Activated CD8-positive, alpha-beta memory T cell treated with anti-CD3 and anti-CD28 coated beads, Interleukin-2, amount 50 U/mL, for 1 hour (primary cell): ENCODE data around the gene SOX1.

ENCODE experiments used
- DNase-seq: peaks from one replicate; pipeline ENCODE4 v3.0.0-alpha.2; 2020; ENCODE audit errors: extremely low read depth

The SOX1 gene

DNA sequence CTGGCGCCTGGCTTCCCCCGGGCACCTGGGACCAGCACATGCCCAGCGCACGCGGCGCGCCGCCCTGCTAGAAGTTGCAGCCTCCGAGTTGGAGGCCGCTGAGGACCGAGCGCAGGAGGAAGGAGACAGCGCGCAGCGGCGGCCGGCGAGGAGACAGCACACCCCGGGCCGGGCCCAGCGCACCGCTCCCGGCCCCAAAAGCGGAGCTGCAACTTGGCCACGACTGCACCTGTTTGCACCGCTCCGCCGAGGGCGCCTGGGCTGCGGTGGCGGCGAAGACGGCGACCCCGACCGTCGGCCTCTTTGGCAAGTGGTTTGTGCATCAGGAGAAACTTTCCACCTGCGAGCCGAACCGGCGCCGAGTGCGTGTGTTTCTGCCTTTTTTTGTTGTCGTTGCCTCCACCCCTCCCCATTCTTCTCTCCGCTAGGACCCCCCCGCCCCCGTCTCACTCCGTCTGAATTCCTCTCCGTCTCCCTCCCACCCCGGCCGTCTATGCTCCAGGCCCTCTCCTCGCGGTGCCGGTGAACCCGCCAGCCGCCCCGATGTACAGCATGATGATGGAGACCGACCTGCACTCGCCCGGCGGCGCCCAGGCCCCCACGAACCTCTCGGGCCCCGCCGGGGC, at the start of gene SOX1:
TSS of gene SOX1 (plus strand) at position 34 of the 626 bp plus-strand sequence. CDS start at position 544, 510 bp downstream.
- DNase-seq = no peak

DNA sequence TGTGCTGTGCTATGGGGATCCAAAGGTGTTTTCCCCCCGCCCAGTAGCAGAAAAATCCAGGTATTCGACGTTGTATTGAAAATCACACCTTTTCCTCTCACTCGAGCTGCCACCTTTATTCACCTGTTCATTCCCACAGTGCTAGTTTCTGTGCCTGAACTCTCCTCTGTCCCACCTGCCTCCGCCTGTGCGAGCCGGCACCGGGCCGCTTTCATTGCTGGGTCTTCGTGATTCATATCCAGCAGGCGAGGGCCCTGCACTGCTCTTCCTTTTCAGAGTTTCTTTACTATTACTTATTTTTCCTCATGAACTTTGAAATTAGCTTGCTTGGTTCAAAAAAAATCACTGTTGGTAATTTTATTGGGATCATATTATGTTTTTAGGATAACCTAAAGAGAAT, 42.4 kb upstream of the SOX1 start:
- DNase-seq = no peak

DNA sequence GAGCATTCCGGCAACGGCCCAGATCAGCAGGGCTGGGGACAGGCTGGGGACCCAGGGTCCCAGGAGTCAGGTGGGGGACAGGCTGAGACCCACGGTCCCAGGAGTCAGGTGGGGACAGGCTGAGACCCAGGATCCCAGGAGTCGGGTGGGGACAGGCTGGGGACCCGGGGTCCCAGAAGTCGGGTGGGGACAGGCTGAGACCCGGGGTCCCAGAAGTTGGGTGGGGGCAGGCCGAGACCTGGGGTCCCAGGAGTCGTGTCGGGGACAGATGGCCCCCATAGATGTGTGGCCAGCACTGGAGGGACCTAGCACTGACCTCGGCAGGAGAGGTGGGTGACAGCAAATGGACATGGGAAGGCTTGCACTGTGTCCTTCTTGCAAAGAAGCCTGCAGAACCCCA, 39.7 kb upstream of the SOX1 start:
- no peak for DNase-seq

DNA sequence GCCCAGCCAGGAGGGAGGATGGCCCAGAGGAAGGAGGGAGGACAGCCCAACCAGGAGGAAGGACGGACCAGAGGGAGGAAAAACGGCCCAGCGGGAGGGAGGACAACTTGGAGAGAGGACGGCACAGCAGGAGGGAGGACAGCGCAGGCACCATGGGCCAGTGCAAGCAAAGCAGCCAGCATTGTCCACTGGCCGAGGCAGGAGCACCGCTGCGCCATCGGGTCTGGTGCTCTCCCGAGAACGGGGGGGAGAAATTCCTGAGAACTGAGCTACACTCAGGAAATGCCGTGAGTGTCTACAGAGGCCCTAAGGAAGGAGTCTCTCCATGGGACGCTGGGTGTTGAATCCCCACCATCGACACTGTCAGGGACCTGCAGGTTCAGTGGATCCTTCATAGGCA, 38.5 kb upstream of the SOX1 start:
- DNase-seq = no peak

DNA sequence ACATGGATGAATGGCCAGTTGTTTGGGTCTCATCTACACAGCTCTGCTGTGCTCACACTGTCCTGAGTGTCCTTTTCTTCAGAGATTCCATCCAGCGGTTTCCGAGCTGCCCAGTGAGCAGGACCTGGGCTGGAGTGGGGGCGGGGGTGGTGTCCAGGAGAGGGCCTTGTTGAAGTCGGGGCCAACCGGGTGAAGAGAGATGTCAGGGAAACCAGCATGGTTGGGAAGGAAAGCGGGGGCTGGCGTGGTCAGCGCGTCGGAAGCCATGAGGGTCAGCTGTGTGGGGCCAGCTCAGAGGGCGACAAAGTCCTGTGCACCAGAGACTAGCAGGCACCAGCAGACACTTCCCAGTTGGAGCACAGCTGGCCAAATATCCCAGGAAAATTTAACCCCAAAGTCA, 37.8 kb upstream of the SOX1 start:
- DNase-seq = no peak

DNA sequence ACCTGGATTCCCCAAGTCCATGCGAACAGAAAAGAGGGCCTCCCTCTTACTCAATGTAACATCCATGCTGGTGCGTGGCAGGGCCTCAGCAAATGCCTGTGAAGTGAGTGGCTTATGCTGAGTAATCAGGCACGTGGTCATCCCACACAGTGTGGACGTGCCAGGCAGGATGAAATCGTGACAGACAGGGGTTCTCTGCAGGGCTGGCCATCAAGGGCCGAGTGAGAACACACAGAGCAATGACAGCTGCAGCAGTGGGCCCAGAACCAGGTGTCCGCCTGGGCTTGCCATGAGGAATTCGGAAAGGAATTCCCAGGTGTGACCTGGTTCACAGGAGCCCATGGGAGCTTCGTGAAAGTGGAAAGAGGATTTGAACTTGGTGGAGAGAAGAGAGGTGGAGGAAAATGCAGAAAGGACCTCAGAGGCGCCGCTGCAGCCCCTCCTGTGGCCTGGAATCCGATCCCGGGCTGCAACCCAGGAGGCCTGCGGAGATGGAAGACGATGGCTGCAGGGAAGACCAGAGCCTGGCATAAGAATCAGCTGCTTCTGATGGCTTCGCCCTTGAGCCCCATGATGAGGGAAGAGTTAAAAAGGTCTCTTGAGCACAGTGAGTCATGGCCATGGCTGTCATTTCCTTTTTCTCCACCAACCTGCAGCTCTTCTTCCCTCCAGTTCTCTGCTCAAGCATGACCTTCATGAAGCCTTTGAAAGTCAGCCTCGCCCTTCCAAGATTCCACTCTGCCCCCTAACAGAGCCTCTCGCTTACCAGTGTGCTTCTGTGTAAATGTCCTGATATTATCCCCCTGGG, 34.6 kb upstream of the SOX1 start:
- no peak for DNase-seq

DNA sequence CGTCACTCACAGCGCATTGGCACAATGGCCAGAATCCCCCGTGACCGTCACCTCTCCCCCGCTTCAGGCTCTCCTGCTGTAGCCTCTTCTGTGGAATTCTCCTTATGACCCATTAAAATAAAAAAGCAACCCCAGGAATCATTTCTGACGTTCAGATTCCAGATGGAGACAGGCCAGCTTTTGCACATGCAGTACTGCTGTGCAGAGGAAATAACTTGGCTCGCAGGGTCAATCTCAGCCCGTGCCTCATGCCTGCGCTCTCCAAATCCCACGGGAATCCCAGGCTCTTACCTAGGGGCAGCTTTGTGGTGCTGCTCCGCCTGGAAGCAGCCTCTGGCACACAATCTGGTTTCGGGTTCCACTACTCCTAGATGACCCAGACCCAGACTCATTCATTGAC, 32.7 kb upstream of the SOX1 start:
- DNase-seq = no peak

DNA sequence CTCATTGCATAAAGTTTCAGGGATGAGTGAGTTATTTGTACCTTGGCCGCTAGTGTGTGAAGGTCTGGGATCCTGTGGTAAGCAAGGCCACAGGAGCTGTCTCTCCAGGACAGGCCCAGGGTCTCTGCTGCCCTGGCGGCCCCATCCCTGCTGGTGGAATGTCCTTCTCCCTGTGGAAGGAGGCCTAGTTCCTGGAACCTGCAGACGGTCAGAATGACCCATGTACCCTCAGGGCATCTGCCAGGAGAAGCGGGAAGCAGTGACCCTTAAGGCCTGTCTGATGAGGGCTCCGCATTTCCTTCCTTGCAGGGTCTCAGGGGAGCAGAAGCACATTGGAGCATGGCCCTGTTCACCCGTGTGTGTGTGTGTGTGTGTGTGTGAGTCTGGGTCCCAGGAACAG, 32.1 kb upstream of the SOX1 start:
- DNase-seq = no peak

DNA sequence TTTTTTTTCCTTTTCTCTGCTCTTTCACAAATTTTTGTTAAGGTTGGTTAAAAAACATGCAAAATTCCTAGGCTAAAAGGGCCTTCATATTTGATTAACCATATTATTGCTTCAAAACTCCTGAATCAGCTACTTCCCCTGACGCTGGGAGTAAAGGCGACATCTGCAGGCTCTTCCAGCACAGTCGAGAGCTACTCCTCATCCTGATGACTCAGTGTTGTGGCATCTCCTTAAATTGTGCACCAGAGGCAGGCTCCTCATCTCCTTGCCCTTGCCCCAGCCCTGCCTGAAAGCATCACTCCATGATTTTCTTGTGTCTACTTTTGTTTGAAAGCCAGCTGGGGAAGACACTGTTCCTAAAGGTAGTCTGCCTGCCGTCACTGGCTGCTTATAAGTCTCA, 24.5 kb upstream of the SOX1 start:
- DNase-seq = no peak

DNA sequence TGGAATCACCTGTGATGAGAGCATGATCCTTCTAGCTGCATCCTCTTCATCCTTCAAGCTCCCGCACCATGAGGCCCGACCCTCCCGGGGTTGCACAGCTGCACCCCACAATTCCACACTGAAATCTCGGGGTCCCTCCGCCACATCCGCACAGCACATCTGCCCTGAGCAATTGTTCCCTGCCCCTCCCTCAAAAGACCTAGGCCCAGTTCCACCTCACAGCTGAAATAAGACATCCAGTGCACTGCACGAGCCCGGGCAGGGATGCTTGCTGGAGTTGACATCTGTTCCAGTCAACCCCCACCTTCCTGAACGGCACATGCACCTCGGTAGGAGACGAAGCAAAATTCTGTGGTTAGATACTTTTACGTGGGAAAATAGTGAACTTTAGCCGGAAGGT, 14.7 kb upstream of the SOX1 start:
- no peak for DNase-seq

DNA sequence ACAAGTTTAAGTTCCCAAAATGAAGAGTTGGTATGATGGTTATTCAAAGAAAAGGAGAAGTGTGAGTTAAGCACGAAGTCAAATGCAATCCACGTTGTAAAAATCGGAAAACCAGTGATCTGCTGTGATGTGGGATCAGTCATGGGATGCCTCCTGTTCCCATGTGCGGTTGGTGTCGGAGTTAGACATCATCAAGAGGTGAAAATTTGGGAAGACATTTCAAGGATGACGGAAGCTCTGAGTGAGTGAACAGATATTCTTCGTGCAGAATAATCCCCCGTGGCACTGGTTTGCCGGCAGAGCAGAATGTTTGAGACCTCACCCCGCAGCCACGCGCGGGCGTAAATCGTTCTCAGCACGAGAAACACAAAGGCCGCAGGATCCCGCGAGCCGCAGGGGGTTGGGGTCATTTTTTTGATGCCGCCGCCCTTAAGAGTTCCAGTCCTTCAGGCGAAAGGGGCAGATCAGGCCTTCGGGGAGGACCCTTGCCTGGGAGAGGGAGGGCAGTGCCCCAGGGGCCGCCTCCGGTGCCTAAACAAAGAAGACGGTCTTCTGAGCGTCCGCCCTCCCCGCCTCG, 13.7 kb upstream of the SOX1 start:
- DNase-seq = no peak

DNA sequence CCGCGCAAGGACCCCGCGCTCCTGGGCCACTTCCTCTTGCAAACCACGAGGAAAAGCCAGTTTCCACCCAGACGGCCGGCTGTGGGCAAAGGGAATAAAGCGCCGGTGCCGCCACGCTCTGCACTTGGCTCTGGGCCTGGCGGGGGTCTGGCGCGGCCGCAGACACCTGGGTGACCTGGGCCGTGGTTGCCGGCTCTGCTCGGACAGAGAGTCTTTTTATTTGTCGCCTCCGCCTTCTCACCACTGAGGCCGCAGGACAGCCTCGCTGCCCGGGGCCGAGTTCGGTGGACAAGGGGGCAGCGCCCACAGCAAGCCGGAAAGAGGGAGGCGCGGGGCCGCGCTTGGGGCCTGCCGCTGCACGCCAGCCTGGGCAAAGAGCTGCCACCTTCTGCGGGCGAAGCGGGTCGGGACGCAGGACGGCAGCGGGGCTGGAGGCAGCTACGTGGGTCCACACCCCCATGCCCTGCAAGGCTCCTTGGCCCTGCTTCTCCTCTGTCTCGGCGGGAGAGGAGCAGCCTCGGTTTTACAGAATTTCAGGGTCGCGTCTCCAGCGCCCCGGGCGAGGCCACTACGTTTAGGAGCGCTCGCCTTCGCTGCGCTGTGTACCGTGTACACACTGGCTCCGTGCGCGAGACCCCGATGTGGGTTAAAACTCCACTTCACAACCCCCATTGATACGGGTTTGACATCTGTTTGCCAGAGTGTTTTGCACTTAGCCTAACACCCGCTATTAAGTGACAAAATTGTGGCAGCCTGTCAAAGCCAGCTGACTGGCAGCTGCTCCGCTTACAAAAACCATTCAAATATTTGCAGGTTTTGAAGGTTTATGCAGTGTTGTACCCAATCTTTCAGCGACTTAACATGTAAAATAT, 13.0 kb upstream of the SOX1 start:
- no peak for DNase-seq

DNA sequence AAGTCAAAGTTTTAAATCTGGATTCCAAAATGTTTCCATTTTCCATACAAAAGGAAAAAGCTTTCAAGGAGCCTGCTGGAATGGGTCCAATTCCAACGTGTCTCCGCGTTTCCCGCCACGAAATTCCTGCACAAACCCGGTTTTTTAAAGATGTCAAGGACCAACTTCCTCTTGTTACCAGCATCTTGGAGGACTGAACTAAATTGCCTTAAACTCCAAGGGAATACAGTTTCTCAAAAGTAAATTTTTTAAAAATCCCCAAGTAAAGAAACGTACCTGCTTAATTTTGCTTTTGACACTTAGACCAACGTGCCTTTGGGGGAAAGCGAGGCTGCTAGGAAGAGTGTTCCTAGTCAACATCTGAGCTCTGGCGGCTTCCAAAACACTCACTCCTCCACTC, 12.3 kb upstream of the SOX1 start:
- DNase-seq = no peak

DNA sequence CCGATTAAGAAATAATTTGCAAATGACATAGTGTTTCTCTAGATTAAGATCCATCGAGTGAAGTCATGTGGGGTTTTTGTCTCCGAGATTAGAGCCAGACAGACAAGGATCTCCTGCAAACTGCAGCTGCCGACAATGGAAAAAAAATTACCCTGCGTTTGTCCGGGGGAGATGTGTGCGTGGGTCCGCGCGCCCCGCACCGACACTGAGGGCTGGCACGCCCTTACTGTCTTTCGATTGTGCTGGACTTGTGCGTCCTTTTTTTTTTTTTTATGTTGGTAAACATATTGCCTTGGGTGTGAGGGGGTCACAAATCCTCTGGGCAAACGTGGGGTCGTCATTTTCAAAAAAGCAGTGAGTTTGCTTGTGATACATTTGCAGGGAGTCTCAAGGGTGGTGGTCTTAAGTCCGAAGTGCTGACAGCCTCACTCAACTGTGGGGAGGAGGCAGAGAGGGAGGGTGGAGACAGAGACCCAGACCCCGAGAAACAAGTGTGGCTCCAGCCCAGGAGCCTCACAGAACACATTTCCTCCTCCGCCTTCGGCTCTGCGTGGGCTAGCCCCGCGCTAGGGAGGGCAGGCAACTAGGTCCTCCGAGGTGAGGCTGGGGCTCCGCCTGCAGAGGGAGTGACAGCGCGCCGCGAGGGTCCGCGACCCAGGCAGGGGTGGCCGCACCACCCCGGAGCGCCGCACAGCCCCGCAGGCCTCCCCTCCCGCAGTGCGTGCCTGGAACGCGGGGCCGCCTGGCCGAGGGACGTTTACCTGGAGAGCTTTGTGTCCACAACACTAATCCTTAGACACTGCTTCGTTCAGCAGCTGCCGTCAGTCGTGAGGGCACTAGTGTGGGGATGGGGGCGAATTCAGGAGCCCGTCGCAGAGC, 11.7 kb upstream of the SOX1 start:
- no peak for DNase-seq

DNA sequence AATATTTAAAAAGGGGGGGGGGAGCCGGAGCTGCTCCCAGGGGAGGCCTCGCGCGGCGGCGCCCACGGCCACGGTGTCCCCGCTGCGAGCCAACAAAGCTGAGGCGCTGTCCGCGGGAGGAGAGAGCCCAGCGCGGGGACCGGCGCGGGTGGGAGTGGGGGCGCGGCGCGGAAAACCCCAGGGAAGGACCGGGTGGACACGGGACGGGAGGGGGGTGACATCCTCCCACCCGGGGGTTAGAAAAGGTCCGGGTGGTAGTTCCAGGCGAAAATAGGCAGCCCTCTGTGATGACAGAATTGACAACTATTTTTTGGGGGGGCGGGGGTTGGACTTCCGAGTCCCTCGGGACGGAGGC, 11.1 kb upstream of the SOX1 start:
- DNase-seq = no peak

DNA sequence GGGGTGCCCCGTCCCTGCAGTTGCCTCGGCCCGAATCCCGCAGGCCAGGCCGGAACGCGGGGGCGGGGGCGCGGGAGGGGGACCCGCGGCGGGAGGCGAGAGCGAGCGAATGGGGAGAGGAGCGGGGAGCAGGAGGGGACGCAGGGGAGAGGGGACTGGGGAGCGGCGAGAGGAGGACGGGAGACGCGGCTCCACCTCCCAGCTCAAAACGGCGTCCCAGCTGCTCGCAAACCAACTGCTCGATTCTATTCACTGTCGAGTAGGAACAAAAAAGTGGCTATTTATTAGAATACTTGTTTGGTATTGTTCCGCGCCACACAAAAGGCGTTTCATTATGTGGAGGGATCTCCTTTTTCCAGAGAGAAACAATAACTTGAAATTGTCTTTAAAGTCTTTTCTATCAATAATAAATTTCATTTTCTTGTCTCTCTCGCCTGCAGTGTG, 10.6 kb upstream of the SOX1 start:
- DNase-seq = no peak

DNA sequence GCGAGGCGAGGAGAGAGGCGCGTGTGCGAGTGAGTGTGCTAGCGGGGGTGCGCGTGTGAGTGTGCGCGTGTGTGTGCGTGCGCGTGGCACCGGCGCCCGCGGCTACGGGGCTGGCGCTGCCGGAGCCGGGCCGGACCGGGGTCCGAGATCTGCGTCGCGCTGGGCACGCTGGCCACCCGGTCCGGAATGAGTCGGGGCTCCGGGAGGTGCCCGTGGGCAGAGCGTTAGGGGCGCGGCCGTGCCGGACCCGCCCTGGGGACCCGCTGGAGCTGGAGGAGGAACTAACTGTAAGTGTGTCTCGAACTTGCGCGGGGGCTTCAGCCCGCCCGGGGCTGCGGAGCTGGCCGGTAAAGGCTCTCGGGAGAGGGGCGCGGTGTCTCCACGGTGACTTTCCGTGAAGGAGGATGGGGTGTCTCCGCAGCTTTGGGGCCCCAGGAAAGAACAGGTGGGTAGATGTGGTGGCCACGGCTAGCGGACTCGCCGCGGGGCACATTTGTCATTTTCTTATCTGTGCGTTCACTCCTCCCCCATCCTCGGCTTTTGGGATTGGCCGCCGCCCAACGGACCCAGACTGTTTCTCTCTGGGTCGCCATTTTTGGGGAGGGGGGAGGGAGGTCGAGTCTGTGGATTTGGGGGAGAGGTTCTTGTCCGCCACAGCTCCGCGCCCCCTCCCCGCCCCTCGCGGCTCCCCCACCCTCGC, 10.1 kb upstream of the SOX1 start:
- no peak for DNase-seq

DNA sequence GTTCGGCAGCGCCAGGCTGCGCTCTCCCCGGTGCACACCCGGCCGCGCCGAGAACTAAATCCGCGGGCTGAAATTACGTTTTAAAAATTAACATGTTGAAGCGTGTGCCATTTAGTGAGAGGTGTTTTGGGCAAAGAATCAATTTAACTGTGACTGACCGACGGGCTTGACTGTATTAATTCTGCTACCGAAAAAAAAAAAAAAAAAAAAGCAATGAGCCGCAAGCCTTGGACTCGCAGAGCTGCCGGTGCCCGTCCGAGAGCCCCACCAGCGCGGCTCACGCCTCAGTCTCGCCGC, 9.6 kb upstream of the SOX1 start:
- no peak for DNase-seq

DNA sequence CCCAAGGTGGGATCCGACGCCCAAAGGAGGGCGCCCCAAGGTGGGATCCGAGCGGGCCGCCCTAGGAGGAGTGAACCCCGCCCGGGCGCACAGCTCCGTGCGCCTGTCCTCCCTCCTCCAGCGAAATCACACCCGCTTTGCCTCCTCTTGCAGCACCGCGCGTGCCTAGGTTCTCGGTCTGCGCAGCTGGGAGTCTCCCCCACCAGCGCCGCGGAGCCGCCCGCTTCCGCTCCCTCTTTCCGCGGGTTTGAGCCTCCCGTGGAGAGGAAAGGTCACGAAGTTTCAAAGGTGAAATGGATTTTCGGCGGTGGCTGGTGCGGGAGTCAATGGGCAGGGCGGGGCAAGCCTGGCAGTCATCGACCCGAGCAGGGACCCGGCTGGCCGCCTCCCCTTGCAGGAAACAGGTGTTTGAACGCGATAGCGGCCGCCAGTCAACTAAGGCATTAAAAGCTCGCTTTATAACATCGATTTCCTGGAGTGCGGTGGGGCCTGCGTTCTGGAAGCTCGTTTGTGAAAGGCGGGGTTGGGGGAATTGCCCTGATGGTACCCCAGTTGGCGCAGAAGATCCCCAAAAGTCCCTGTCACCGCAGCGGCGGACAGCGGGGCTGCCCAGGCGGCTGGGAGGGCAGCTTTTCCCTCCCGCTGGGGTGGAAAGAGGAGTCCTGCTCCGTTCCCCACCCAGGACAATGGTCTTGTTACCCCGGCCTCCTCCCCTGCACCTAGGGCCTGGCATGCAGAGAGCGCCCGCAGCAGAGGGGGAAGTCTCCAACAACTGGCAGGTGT, 9.0 kb upstream of the SOX1 start:
- DNase-seq = no peak

DNA sequence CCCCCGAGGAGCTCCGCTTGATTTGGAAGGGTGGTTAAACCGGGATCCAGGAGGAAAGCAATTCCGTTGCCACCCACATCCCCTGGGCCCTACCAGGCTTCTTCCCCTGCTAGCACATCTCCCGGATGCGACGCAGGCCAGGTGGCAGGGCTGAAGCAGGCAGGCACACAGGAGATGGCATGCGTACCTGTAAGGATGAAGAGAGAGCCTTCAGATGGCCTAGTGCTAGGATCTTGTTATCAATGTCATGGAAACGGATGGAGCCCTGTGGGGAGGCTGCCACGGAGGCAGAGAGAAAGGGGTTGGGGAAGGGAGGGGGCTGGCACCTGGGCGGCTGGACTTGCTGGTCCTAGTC, 8.5 kb upstream of the SOX1 start:
- no peak for DNase-seq
